Natural killer cell (primary cell): ENCODE measurements around the gene ATG2A. TPM values are rescaled to one million over a fixed set of nuclear protein-coding genes. Genes with fewer than 3 reads are reported as not detected.

Source experiments
- ATAC-seq, 3 donors: fragments of 150-1000 bp in 2 of 3; fragments of 200-7000 bp in 1 of 3; cut with Tn5 transposase; 1 replicate in 1 of 3; 2 replicates in 2 of 3; pipeline ENCODE4 v1.10.0; 2021; ENCODE audit warnings: mild to moderate bottlenecking in 2 of 3, moderate library complexity in 2 of 3
- DNase-seq, 2 donors: peaks; one replicate each; pipeline versions ENCODE4 v3.0.0 to v3.0.0-alpha.2; 2013 to 2021; ENCODE audit warnings: mixed read lengths in 1 of 2
- H3K27ac ChIP-seq: one replicate; pipeline ENCODE4 v1.5.1; 2013; ENCODE audit warnings: mild to moderate bottlenecking, low read length
- H3K27me3 ChIP-seq: one replicate; pipeline ENCODE4 v1.6.1; 2013; ENCODE audit warnings: low read length; ENCODE audit not compliant: control insufficient read depth, insufficient read depth
- H3K36me3 ChIP-seq: one replicate; pipeline ENCODE4 v1.6.1; 2013; ENCODE audit warnings: low read length; ENCODE audit not compliant: control insufficient read depth, insufficient read depth
- H3K4me1 ChIP-seq: one replicate; pipeline ENCODE4 v1.6.1; 2013; ENCODE audit warnings: low read length; ENCODE audit not compliant: control insufficient read depth, insufficient read depth
- H3K4me3 ChIP-seq: one replicate; pipeline ENCODE4 v1.5.1; 2013; ENCODE audit warnings: low read length
- H3K9me3 ChIP-seq: one replicate; pipeline ENCODE4 v1.6.1; 2013; ENCODE audit warnings: low read length; ENCODE audit not compliant: control insufficient read depth, insufficient read depth
- H3K27ac Mint-ChIP-seq, 2 donors: one replicate each; pipeline ENCODE4 v1.8.0; 2022; ENCODE audit warnings: mild to moderate bottlenecking in 2 of 2, mixed read lengths in 2 of 2, moderate library complexity in 1 of 2
- H3K27me3 Mint-ChIP-seq, 2 donors: one replicate each; pipeline ENCODE4 v1.8.0; 2022; ENCODE audit warnings: low read depth in 2 of 2, mixed read lengths in 2 of 2
- H3K36me3 Mint-ChIP-seq: one replicate; pipeline ENCODE4 v1.8.0; 2022; ENCODE audit warnings: mixed read lengths
- H3K4me1 Mint-ChIP-seq, 2 donors: one replicate each; pipeline ENCODE4 v1.8.0; 2022; ENCODE audit warnings: mixed read lengths in 2 of 2
- H3K4me3 Mint-ChIP-seq: one replicate; pipeline ENCODE4 v1.8.0; 2022; ENCODE audit warnings: mild to moderate bottlenecking, moderate library complexity, mixed read lengths
- H3K9me3 Mint-ChIP-seq, 2 donors: one replicate each; pipeline ENCODE4 v1.8.0; 2022; ENCODE audit warnings: mixed read lengths in 2 of 2
- CTCF ChIP-seq: fragments of 200-600 bp; IDR thresholded peaks from one replicate; pipeline ENCODE4 v1.8.0; 2022; ENCODE audit warnings: antibody characterized with exemption
- WGBS: methylation state at CpG from one replicate; pipeline ENCODE4 v1.1.7; 2013; ENCODE audit warnings: missing lambda C conversion rate; ENCODE audit not compliant: insufficient coverage; 5-methylcytosine and 5-hydroxymethylcytosine counted together
- intact Hi-C: fragments of 100-400 bp; cut with micrococcal nuclease; formaldehyde crosslinking; loops from one replicate; pipeline ENCODE4 v1.14.2; 2022
- total RNA-seq, 4 donors: library from RNA; stranded (reverse); fragments of 120-200 nt in 1 of 4; gene quantifications; one replicate each; pipeline versions ENCODE4 v1.2.3 to v1.2.4, GENCODE V29; 2013 to 2022

Gene ATG2A
- total RNA-seq, 3 donors from 2014 or later (not counting 1 experiment from before 2014, with no cell fraction given), result 165 to 321 (median 259) TPM

- 15% methylated on average over 20 of the region's 23 CpGs for WGBS
- Mint-ChIP-seq H3K9me3 (no peaks in the 10 kb centered on the region), H3K27me3 (no peaks in the 10 kb centered on the region), H3K4me1 (peaks cover 15 to 31% of the 10 kb centered on the region in 2 donors), H3K4me3 (peak overlapping the region; percentile 88), H3K36me3 (no peaks in the 10 kb centered on the region), H3K27ac (peak overlapping the region; percentile 91 to 96)
- Histone ChIP-seq H3K27ac (peak overlapping the region; percentile 89), H3K4me3 (peak overlapping the region; percentile 91), H3K4me1 (peaks cover 31% of the 10 kb centered on the region), H3K27me3 (no peaks in the 10 kb centered on the region), H3K9me3 (no peaks in the 10 kb centered on the region), H3K36me3 (peaks cover 29% of the 10 kb centered on the region)
- no peak for TF ChIP-seq CTCF
- intact Hi-C loops, result loop anchor here (5.0 kb wide), 2 partner anchors 111 to 206 kb away; partner anchors contain the start of genes FAU, MRPL49 and SNX15
- ATAC-seq (peak; percentile 34 to 49 (median 38)), DNase-seq (peak; percentile 55 to 76)
These were observed 802 bp downstream of the ATG2A start for GRCh38 chr11:64916040-64916774.

GRCh38 chr11:64915376-64915887 lies 1.6 kb downstream of the ATG2A start:
- Histone ChIP-seq H3K9me3 (no peaks in the 10 kb centered on the region), H3K4me1 (peaks cover 31% of the 10 kb centered on the region), H3K27ac (peak overlapping the region; percentile 89), H3K36me3 (peaks cover 37% of the 10 kb centered on the region), H3K4me3 (no peak overlapping the region), H3K27me3 (no peaks in the 10 kb centered on the region)
- Mint-ChIP-seq H3K4me1 (peaks cover 15 to 31% of the 10 kb centered on the region in 2 donors), H3K36me3 (no peaks in the 10 kb centered on the region), H3K9me3 (no peaks in the 10 kb centered on the region), H3K27ac (peak overlapping the region; percentile 91 to 96), H3K4me3 (peak overlapping the region; percentile 88), H3K27me3 (no peaks in the 10 kb centered on the region)
- no peak for ATAC-seq
- no peak for TF ChIP-seq CTCF
- DNase-seq, result no peak
- WGBS, result 85% methylated on average over 7 of the region's 7 CpGs
- intact Hi-C loops, result loop anchor here (5.0 kb wide), 2 partner anchors 112 to 207 kb away; partner anchors contain the start of genes FAU, MRPL49 and SNX15

GRCh38 chr11:64914123-64914522 lies 2.9 kb downstream of the ATG2A start:
- H3K4me3 ChIP-seq, result no peak overlapping the region
- H3K9me3 ChIP-seq, result no peaks in the 10 kb centered on the region
- no peak for ATAC-seq
- 97% methylated on average over 17 of the region's 17 CpGs for WGBS
- Mint-ChIP-seq H3K4me3 (no peak overlapping the region), H3K27ac (peak overlapping the region in 1 of 2 donors; percentile 96), H3K27me3 (no peaks in the 10 kb centered on the region), H3K9me3 (no peaks in the 10 kb centered on the region), H3K4me1 (peaks cover 15 to 31% of the 10 kb centered on the region in 2 donors), H3K36me3 (no peaks in the 10 kb centered on the region)
- no peaks in the 10 kb centered on the region for H3K27me3 ChIP-seq
- no peak for DNase-seq
- H3K4me1 ChIP-seq, result peaks cover 31% of the 10 kb centered on the region
- no peak for TF ChIP-seq CTCF
- H3K36me3 ChIP-seq, result peaks cover 48% of the 10 kb centered on the region
- H3K27ac ChIP-seq, result no peak overlapping the region
- intact Hi-C loops, result no loop called here
